MCF 10A (cell line): ENCODE results near the gene FBXO10. TPM values are rescaled to one million over a fixed set of nuclear protein-coding genes. Genes with fewer than 3 reads are reported as not detected.
A peak's percentile ranks its signal among the peaks of the same experiment; 100 is the strongest.

Experiments used
- BruUV-seq: library from RNA; stranded (reverse); fragments of 400-500 nt; replicated peaks from 2 replicates; lab custom pipeline; 2021; lab: Mats Ljungman, UMichigan
- CTCF ChIA-PET: fragments of 300-600 bp; sonication (Branson Sonifier 250); formaldehyde crosslinking; extraction: SDS; loops from one replicate; lab custom pipeline; 2021; ENCODE audit warnings: antibody characterized with exemption, inconsistent platforms; lab: Yijun Ruan, JAX
- POLR2A ChIA-PET: fragments of 300-600, 350-650 bp; sonication (Branson Sonifier 250); formaldehyde crosslinking; extraction: SDS; loops from one replicate; lab custom pipeline; 2020; ENCODE audit warnings: antibody characterized with exemption, inconsistent platforms; lab: Yijun Ruan, JAX
- DNase-seq: peaks from one replicate; pipeline ENCODE4 v3.0.0-alpha.2; 2018; ENCODE audit not compliant: unreplicated experiment
- H3K27ac Mint-ChIP-seq: one replicate; pipeline ENCODE4 v1.8.0; 2022; ENCODE audit warnings: mild to moderate bottlenecking, low read depth, mixed read lengths; ENCODE audit not compliant: unreplicated experiment
- H3K27me3 Mint-ChIP-seq: one replicate; pipeline ENCODE4 v1.8.0; 2022; ENCODE audit warnings: mixed read lengths; ENCODE audit not compliant: insufficient read depth, unreplicated experiment
- H3K36me3 Mint-ChIP-seq: one replicate; pipeline ENCODE4 v1.8.0; 2022; ENCODE audit warnings: mild to moderate bottlenecking, moderate library complexity, mixed read lengths; ENCODE audit not compliant: insufficient read depth, unreplicated experiment
- H3K4me1 Mint-ChIP-seq: one replicate; pipeline ENCODE4 v1.8.0; 2022; ENCODE audit warnings: mixed read lengths; ENCODE audit not compliant: insufficient read depth, unreplicated experiment
- H3K4me3 Mint-ChIP-seq: one replicate; pipeline ENCODE4 v1.8.0; 2022; ENCODE audit warnings: mild to moderate bottlenecking, moderate library complexity, mixed read lengths; ENCODE audit not compliant: unreplicated experiment
- H3K9me3 Mint-ChIP-seq: one replicate; pipeline ENCODE4 v1.8.0; 2022; ENCODE audit warnings: mixed read lengths; ENCODE audit not compliant: unreplicated experiment
- intact Hi-C: fragments of 100-400 bp; cut with micrococcal nuclease; formaldehyde crosslinking; loops from 2 replicates; pipeline ENCODE4 v1.14.1; 2022
- total RNA-seq: library from RNA; stranded (reverse); gene quantifications from 2 replicates; pipeline ENCODE4 v1.2.3, GENCODE V29; 2022
- TF ChIP-seq, protein P1 (sequence below): fragments of 200-600 bp; IDR thresholded peaks from one replicate; pipeline ENCODE4 v1.8.0; 2022; ENCODE audit warnings: antibody characterized with exemption, mild to moderate bottlenecking; ENCODE audit not compliant: unreplicated experiment

Gene FBXO10
- total RNA-seq, 1 experiment from 2014 or later, result 3.4 TPM

GRCh38 chr9:37542895-37543294 is 33.3 kb downstream of the FBXO10 start:
- Mint-ChIP-seq H3K27ac (no peak overlapping the region), H3K27me3 (no peaks in the 10 kb centered on the region), H3K36me3 (no peaks in the 10 kb centered on the region), H3K4me3 (no peak overlapping the region), H3K9me3 (no peaks in the 10 kb centered on the region), H3K4me1 (no peaks in the 10 kb centered on the region)
- intact Hi-C loops, result no loop called here
- ChIA-PET POLR2A (interaction anchor here (0.6 kb wide), 1 partner anchor 106 kb away, joined by 4 read pairs; no protein-coding TSS in a partner anchor), CTCF (no interaction called here)
- BruUV-seq, result no TSS peak
- DNase-seq, result peak; percentile 39
- TF ChIP-seq, protein P1, sequence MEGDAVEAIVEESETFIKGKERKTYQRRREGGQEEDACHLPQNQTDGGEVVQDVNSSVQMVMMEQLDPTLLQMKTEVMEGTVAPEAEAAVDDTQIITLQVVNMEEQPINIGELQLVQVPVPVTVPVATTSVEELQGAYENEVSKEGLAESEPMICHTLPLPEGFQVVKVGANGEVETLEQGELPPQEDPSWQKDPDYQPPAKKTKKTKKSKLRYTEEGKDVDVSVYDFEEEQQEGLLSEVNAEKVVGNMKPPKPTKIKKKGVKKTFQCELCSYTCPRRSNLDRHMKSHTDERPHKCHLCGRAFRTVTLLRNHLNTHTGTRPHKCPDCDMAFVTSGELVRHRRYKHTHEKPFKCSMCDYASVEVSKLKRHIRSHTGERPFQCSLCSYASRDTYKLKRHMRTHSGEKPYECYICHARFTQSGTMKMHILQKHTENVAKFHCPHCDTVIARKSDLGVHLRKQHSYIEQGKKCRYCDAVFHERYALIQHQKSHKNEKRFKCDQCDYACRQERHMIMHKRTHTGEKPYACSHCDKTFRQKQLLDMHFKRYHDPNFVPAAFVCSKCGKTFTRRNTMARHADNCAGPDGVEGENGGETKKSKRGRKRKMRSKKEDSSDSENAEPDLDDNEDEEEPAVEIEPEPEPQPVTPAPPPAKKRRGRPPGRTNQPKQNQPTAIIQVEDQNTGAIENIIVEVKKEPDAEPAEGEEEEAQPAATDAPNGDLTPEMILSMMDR, result no peak

- DNase-seq, result no peak
- no peak overlapping the region for H3K27ac Mint-ChIP-seq
- H3K9me3 Mint-ChIP-seq, result no peaks in the 10 kb centered on the region
- no peaks in the 10 kb centered on the region for H3K4me1 Mint-ChIP-seq
- POLR2A ChIA-PET, result interaction anchor here (0.6 kb wide), 1 partner anchor 106 kb away, joined by 4 read pairs; no protein-coding TSS in a partner anchor
- TF ChIP-seq, protein P1, result no peak
- CTCF ChIA-PET, result no interaction called here
- H3K4me3 Mint-ChIP-seq, result no peak overlapping the region
- H3K36me3 Mint-ChIP-seq, result no peaks in the 10 kb centered on the region
- BruUV-seq, result no TSS peak
- intact Hi-C loops, result no loop called here
- H3K27me3 Mint-ChIP-seq, result no peaks in the 10 kb centered on the region
Measured at GRCh38 chr9:37542488-37542887, 33.7 kb downstream of the FBXO10 start.

GRCh38 chr9:37541465-37541864 is 34.7 kb downstream of the FBXO10 start:
- no peaks in the 10 kb centered on the region for H3K36me3 Mint-ChIP-seq
- no peak for DNase-seq
- no TSS peak for BruUV-seq
- H3K4me1 Mint-ChIP-seq, result no peaks in the 10 kb centered on the region
- TF ChIP-seq, protein P1, result no peak
- ChIA-PET CTCF (no interaction called here), POLR2A (no interaction called here)
- no peak overlapping the region for H3K27ac Mint-ChIP-seq
- H3K27me3 Mint-ChIP-seq, result no peaks in the 10 kb centered on the region
- intact Hi-C loops, result no loop called here
- no peaks in the 10 kb centered on the region for H3K9me3 Mint-ChIP-seq
- no peak overlapping the region for H3K4me3 Mint-ChIP-seq

DNA sequence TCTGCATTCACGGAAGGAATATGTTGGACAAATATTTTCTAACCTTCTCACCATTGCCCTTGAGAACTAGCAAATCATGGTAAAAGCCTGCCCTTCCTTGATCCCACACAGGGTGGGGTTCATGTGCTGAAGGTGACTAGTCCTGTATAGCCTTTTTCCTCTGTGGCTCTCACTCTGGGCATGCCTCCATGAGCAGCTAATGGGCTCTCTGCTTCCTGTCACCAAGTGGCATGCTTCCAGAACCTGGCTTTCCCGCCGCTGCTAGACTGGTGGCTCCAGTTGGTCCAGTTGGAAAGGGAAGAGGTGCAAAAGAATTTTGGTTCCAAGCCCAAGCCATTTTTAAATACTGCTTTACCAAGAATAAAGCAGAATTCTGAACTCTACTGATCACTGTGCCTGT is 35.5 kb downstream of the FBXO10 start:
- TF ChIP-seq, protein P1, result no peak
- no peaks in the 10 kb centered on the region for H3K4me1 Mint-ChIP-seq
- no peak overlapping the region for H3K27ac Mint-ChIP-seq
- no peak for DNase-seq
- no peaks in the 10 kb centered on the region for H3K27me3 Mint-ChIP-seq
- H3K4me3 Mint-ChIP-seq, result no peak overlapping the region
- POLR2A ChIA-PET, result no interaction called here
- H3K36me3 Mint-ChIP-seq, result no peaks in the 10 kb centered on the region
- BruUV-seq, result no TSS peak
- CTCF ChIA-PET, result no interaction called here
- H3K9me3 Mint-ChIP-seq, result no peaks in the 10 kb centered on the region
- intact Hi-C loops, result no loop called here
